ENCODE data around the gene TNFSF11.

The TNFSF11 gene

GRCh38 chr13:42654212-42654611 lies 80.3 kb downstream of the TNFSF11 start:
- no peaks in the 10 kb centered on the region for H4K20me1 ChIP-seq (ENCODE audit: insufficient read depth, low read length)

GRCh38 chr13:42654722-42655121 lies 80.8 kb downstream of the TNFSF11 start:
- Histone ChIP-seq H3K27ac (ENCODE audit: low read length) (no peak overlapping the region), H3K4me1 (ENCODE audit: low read length) (peaks cover 27% of the 10 kb centered on the region), H3K79me2 (ENCODE audit: low read length) (no peaks in the 10 kb centered on the region), H3K36me3 (replicated peaks; ENCODE audit: low read depth, low read length) (no peaks in the 10 kb centered on the region), H4K20me1 (ENCODE audit: insufficient read depth, low read length) (no peaks in the 10 kb centered on the region), H3K9me3 (ENCODE audit: insufficient read depth, low read length) (no peaks in the 10 kb centered on the region), H3K4me3 (ENCODE audit: low read length) (no peak overlapping the region), H3K27me3 (ENCODE audit: low read depth, low read length) (peaks cover 69% of the 10 kb centered on the region), H2AFZ (ENCODE audit: low read depth, low read length) (no peak overlapping the region), H3K9ac (ENCODE audit: low read length) (no peak overlapping the region), H3K4me2 (ENCODE audit: low read length) (no peak overlapping the region)
- no peak for TF ChIP-seq EZH2phosphoT487 (IDR thresholded peaks at IDR 0.05; ENCODE audit: low read depth)
- no peak for TF ChIP-seq CTCF (IDR thresholded peaks at IDR 0.05; ENCODE audit: low read depth, low read length)

More at GRCh38 chr13:42654212-42654611, 80.3 kb downstream of the TNFSF11 start:
- Histone ChIP-seq H3K79me2 (ENCODE audit: low read length) (no peaks in the 10 kb centered on the region), H3K4me1 (ENCODE audit: low read length) (peaks cover 27% of the 10 kb centered on the region), H3K36me3 (replicated peaks; ENCODE audit: low read depth, low read length) (no peaks in the 10 kb centered on the region), H3K9ac (ENCODE audit: low read length) (no peak overlapping the region), H3K27me3 (ENCODE audit: low read depth, low read length) (peaks cover 69% of the 10 kb centered on the region), H3K27ac (ENCODE audit: low read length) (no peak overlapping the region), H2AFZ (ENCODE audit: low read depth, low read length) (no peak overlapping the region), H3K4me2 (ENCODE audit: low read length) (0 out of 2 replicates have a peak overlapping the region, but pooled peaks have one; percentile 12), H3K4me3 (ENCODE audit: low read length) (no peak overlapping the region), H3K9me3 (ENCODE audit: insufficient read depth, low read length) (no peaks in the 10 kb centered on the region)
- TF ChIP-seq CTCF (IDR thresholded peaks at IDR 0.05; ENCODE audit: low read depth, low read length) (no peak), EZH2phosphoT487 (IDR thresholded peaks at IDR 0.05; ENCODE audit: low read depth) (no peak)

GRCh38 chr13:42656161-42656560 lies 82.2 kb downstream of the TNFSF11 start:
- TF ChIP-seq CTCF (IDR thresholded peaks at IDR 0.05; ENCODE audit: low read depth, low read length) = no peak
- no peak for TF ChIP-seq EZH2phosphoT487 (IDR thresholded peaks at IDR 0.05; ENCODE audit: low read depth)
- Histone ChIP-seq H3K4me3 (ENCODE audit: low read length) (no peak overlapping the region), H3K27me3 (ENCODE audit: low read depth, low read length) (peaks cover 76% of the 10 kb centered on the region), H3K36me3 (replicated peaks; ENCODE audit: low read depth, low read length) (no peaks in the 10 kb centered on the region), H3K9ac (ENCODE audit: low read length) (no peak overlapping the region), H3K79me2 (ENCODE audit: low read length) (no peaks in the 10 kb centered on the region), H2AFZ (ENCODE audit: low read depth, low read length) (no peak overlapping the region), H3K4me1 (ENCODE audit: low read length) (peaks cover 27% of the 10 kb centered on the region), H3K9me3 (ENCODE audit: insufficient read depth, low read length) (no peaks in the 10 kb centered on the region), H4K20me1 (ENCODE audit: insufficient read depth, low read length) (no peaks in the 10 kb centered on the region), H3K27ac (ENCODE audit: low read length) (no peak overlapping the region), H3K4me2 (ENCODE audit: low read length) (peak overlapping the region; percentile 11; the same call in 1 of the 2 replicates)

GRCh38 chr13:42656958-42657357 lies 83.0 kb downstream of the TNFSF11 start:
- Histone ChIP-seq H3K27ac (ENCODE audit: low read length) (no peak overlapping the region), H4K20me1 (ENCODE audit: insufficient read depth, low read length) (no peaks in the 10 kb centered on the region), H3K27me3 (ENCODE audit: low read depth, low read length) (peaks cover 84% of the 10 kb centered on the region), H3K36me3 (replicated peaks; ENCODE audit: low read depth, low read length) (no peaks in the 10 kb centered on the region), H3K4me3 (ENCODE audit: low read length) (no peak overlapping the region), H2AFZ (ENCODE audit: low read depth, low read length) (no peak overlapping the region), H3K79me2 (ENCODE audit: low read length) (no peaks in the 10 kb centered on the region), H3K4me2 (ENCODE audit: low read length) (peak overlapping the region; percentile 11; the same call in 1 of the 2 replicates), H3K4me1 (ENCODE audit: low read length) (peaks cover 27% of the 10 kb centered on the region), H3K9me3 (ENCODE audit: insufficient read depth, low read length) (no peaks in the 10 kb centered on the region), H3K9ac (ENCODE audit: low read length) (no peak overlapping the region)
- TF ChIP-seq EZH2phosphoT487 (IDR thresholded peaks at IDR 0.05; ENCODE audit: low read depth) (no peak), CTCF (IDR thresholded peaks at IDR 0.05; ENCODE audit: low read depth, low read length) (no peak)
